HG03108 (cell line): Measurements from ENCODE around the gene LTBP1.

Source experiments
- ATAC-seq: cut with Tn5 transposase; IDR thresholded peaks from one replicate; pipeline ENCODE4 v1.9.1; 2021; ENCODE audit warnings: moderate library complexity; ENCODE audit not compliant: unreplicated experiment

Gene LTBP1

GRCh38 chr2:33180915-33181314 lies 234.2 kb downstream of the LTBP1 start:
- no peak for ATAC-seq

- ATAC-seq: no peak
Measured at GRCh38 chr2:33181466-33181865, 234.7 kb downstream of the LTBP1 start.

DNA sequence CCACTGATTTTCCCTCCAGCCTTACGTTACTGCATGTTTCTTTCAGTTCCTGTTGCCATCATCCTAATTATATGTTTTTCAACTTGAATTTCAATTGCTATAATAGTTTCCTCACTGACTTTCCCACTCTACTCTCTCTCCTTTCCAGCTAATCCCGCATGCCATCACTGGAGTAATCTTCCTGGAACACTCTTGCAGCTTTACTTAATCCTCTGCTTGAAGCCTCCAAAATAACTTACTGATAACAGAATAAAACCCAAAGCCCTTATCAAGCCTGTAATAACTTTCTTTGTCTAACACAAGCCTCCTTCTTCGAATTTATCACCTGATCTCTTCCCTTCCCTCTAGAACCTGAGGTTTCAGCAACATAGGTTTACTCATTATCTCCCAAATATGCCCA lies 237.3 kb downstream of the LTBP1 start:
- no peak for ATAC-seq

DNA sequence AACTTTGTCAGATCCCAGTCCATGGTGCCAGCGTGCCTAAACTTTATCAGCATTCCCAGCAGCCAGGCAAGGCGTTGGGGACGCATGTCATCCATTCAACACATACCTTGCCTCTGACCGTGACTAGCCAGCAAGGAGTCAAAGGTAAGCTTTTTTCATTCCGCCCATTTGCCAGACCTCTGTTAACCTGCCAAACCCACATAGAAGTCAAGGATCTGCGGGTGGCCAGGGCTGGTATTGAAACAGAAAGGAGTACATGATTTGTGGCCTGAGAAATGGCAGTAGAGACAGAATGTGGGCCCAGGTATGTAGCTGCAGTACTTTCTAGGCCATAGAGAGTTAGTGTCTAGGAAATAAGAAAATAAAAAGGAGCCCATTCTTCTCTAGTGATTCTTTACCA lies 240.2 kb downstream of the LTBP1 start:
- no peak for ATAC-seq

DNA sequence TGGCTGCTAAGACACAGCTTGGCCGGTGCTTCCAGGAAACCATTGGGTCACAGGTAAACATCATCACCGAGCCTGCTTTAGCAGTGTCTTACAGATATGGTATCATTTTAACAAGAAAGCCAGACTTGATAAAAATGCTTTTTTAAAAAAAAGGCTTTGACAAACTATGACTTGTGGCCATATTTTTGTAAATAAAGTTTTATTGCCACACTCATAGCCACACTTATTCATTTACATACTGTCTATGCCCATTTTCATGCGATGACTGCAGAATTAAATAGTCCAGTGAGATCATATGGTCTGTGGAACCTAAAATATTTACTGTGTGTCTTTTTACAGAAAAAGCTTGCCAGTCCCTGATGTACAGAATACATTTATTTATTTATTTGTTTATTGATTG lies 242.0 kb downstream of the LTBP1 start:
- no peak for ATAC-seq

GRCh38 chr2:33190393-33190937 lies 243.7 kb downstream of the LTBP1 start:
- ATAC-seq: no peak

- ATAC-seq: no peak
Measured at GRCh38 chr2:33195891-33196290, 249.1 kb downstream of the LTBP1 start.

DNA sequence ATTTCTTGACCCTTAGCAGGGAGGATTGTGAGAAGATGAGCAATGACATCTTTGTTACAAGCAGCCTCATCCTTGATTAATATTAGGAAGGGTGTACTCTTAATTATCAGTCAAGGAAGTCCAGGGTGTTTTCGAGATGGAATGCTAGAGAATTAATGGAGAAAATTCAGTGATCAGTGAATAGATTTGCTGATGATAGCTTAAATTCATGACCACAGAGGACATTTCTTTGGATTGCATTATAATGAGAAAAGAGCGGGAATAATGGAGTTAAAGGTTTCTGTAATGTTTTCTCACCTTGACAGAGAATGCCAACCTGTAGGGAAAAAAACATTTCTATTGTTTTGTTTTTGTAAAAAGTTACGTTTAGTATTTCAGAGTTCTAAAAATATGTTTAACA lies 249.9 kb downstream of the LTBP1 start:
- ATAC-seq: no peak

DNA sequence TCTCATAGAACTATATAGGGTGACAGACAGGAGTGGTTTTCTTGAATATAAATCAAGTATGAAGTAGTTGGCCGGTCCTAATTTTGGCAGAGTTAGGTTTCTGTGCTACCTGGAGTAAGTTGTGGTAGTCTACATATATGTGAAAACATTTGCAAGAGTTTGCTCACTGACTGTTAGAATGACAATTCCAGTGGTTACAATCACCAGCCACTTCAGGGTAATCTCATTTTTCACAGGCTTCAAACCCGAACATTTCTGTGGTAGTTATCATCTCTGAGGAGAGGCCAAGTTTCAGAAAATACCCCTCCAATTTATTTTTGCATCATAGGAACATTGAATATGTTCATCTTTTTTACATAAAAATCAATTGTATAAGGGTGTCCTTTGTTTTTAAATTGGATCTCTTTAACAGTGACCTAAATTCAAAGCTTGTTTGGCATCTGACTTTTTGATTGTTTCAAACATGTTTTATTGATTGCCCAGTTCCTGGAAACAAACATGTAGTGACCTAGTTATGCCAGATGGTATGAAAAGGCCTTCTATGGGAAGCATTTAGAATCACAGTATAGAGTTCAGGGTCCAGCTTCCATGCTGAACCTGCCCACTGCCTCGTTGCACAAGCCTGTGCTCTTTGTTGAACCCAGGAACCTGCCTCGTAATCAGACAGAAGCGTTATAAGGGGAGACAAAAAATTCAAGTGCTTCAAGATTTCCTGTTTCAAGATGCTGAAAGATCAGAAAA lies 250.6 kb downstream of the LTBP1 start:
- no peak for ATAC-seq

DNA sequence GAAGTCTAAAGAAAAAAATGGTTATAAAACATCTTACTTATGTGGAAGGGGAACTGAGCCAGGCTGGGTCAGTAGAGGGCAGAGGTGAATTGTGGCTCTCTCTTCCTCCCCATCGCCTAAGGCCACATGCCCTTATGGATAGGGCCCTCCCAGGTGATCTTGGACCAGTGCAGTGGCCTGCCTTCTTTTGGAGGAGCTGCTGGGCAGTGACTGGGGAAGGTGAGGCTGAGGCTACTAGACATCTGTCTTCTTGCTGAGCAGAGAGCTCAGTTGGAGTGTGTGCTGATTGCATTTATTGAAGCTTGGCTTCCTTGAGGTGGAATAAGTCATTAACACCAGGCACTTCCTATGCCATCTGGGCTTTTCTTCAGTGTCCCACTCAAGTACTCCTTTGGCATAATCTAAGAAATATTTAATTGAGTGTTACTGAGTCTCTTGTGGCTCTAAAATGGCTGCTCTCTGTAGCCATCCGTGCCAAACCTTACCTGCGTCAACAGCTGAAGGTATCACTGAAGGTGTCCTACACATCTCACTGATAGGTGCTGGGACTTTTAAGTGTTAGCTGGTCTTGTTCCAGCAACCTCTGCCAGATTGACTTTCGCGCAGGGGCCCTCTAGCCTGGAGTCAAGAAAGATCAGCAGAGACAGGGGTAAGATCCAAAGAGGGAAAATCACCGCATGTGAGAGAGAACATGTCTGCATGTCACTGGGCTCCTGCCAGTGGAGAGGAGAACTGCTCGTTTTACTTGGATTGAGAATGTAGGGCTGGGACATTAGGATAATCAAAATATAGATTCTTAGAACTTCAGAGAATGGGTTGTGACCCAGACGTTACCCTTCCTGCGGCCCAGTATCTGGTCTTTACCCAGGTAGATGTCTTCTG lies 256.1 kb downstream of the LTBP1 start:
- no peak for ATAC-seq

DNA sequence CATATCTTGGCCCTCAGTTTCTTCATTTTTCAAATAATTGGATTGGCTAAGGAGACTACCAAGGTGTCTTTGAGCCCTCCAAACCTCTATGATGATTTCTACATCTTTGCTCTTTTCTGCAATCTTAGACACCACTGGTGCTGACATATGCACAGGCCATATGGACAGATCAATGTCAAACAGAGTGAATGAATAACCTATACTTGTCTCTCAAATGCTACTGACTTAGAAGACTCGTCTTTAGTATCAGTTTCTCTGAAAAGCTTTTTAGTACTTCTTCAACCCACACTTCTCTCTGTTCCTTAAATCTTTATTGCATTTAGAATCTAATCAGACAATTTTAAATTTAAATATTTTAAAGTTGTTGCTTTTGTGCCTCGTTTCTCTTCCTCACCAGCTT lies 258.2 kb downstream of the LTBP1 start:
- ATAC-seq: peak; percentile 64

- peak; percentile 86 for ATAC-seq
Measured at GRCh38 chr2:33205693-33206434, 259.1 kb downstream of the LTBP1 start.

DNA sequence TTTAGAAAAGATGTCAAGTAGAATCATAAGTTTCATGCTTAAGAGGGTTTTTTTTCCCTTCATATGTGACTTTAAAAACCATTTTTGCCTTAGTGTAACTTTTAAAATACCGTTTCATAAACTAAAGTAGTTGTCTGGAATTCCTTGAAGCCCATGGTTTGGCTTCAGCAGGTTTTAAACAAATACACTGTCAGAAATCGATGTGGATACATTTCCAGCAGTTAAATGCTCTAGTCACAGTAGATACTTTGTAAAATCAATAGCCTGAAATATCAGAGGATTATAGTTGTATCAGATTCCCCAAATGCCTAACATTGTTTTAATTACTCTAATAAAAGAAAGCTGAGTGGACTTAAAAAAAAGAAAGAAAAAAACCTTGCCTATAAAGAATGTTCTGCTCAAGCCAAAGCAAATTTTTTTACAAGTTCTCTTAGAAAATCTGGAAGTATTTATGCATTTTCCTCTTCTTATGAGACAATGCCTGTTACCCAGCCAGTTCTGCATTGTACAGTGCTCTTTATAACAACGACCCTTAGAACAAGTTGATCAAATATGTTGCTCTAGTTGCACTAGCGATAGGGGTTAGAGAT lies 260.5 kb downstream of the LTBP1 start:
- ATAC-seq: no peak

- ATAC-seq: no peak
Measured at GRCh38 chr2:33208400-33208799, 261.6 kb downstream of the LTBP1 start.

DNA sequence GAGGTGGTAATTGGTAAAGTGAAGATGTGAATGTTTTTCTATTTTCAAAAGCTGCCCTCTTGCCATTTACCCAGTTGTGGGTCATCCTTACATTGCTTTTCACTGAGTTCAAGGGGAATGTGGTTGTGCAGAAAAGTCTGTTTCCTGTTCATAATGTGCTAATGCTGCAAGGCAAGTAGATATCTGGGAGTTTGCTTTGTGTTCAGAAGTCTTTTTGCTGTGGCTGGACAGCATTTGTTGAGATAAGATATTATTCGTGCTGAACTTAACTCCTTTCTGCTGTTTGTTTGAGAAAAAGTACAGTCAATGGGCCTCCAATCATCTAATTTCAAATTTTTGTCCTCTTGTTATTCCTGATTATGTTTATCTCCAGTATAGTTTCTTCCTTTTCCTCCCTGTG lies 263.2 kb downstream of the LTBP1 start:
- no peak for ATAC-seq

DNA sequence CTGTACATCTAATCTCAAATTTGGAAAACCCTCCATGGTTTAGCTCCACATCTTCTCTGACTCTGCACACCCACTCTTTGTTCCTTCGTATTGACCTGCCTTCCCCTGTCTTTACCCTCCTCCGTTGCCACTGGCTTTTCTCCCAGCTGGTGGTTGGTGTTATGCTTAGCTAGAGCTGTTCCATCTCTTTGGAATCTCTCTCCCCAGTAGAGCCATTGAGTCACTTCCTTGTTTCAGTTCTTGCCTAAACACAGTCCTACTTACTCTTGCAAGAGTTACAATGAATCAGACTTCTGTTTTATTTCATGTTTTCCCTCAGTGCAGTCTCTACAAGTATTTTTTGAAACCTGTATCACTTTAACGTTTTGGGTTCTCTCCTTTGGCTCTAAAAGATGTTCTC lies 263.9 kb downstream of the LTBP1 start:
- ATAC-seq: no peak

- ATAC-seq: no peak
Measured at GRCh38 chr2:33212151-33212550, 265.4 kb downstream of the LTBP1 start.

DNA sequence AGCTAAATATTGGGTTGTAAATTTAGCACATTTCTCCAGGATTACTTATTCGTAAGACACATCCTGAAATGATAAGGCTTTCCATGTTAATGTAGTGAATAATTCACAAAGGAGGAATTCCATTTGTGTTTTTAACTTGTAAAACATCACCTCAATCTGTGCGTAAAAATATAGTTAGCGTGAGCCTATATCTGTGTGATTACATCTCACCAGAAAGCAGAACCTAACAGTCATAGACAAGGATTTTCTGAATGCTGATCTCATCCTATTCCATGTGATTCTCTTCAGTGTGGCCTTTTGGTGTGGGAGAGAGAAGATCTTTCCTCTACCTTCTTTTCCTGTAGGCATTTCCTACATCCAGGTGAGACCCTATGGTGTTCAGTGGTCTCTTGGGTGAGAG lies 266.5 kb downstream of the LTBP1 start:
- no peak for ATAC-seq

DNA sequence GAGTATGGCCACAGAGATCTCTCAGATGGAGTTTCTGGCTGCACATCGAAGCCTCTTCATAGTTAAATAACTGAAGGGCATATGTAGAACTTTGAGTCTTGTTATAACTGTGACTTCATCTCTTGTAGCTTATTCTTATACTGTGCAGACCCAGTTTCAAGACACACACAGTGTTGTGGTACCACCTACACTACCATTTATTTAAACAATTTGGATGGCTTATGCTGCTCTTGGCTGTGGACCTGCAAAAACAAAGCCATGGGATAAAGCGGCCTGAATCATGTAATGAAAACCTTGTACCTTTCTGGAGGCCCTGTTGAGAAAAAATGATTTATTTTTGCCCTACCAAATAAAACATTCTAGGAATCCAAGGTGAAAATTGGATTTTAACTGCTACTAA lies 266.9 kb downstream of the LTBP1 start:
- no peak for ATAC-seq

- ATAC-seq: peak; percentile 53
Measured at GRCh38 chr2:33214436-33214835, 267.7 kb downstream of the LTBP1 start.

DNA sequence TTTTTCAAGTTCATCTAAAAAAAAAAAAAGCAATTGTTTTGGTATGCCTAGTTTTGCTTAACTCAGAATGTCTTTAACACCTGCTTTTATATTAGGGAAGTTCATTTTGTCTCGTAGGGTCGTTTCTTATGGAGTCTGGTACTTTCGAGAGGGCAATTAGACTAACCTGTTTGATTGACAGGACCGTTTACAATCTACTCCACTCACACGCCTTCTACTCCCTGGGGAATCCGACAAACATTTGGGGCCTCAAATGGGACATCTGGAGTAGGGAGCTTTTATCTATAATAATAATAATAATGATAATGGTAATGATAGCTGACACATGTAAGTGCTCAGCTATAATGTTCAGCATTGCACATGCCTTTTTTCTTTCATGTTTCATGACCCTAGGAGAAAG lies 268.1 kb downstream of the LTBP1 start:
- no peak for ATAC-seq
